ENCODE data around the gene DMD.

Gene DMD

GRCh38 chrX:31178064-31178768 is 2033.1 kb downstream of the DMD start:
- no peak for DNase-seq (ENCODE audit: low spot score)

GRCh38 chrX:31170792-31171191 is 2040.6 kb downstream of the DMD start:
- no peak for DNase-seq (ENCODE audit: low spot score)

- no peak for DNase-seq (ENCODE audit: low spot score)
Measured at GRCh38 chrX:31168551-31168950, 2042.8 kb downstream of the DMD start.

DNA sequence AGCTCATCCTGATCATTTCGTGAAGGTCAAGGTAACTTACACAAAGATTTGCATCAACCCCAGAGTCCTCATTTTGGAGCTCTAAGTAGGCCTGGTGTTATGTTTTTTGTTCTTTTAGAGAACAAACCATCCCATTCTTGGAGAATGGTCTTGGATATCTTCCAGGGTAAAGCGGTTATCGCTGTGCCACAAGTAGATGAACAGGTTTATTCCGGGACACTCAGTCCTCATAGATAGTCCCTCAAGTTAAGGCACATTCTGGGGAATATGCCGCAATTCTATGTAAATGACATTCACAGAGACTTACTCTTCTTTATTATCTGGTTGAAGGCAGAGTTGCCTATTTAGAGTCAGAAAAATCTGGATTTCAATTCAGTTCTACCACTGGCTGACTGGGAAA is 2044.5 kb downstream of the DMD start:
- DNase-seq (ENCODE audit: low spot score), result no peak

DNA sequence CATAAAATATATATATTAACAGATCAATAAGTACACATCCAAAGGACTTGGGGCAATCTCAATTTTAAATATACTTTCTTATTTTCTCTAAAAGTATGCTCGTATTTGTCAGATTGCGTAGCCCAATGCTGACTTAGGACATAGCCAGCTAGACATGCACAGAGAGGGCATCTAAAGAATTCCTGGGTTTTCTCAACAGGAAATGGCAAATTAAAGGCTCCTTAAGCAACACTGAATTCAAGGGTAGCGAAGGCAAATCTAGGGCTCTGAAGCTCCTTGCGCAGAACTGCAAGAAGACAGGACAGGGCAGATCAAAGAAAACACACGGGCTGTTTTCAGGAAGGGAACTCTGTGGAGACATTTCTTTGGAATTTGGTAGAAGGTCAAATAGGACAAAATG is 2044.9 kb downstream of the DMD start:
- no peak for DNase-seq (ENCODE audit: low spot score)

DNA sequence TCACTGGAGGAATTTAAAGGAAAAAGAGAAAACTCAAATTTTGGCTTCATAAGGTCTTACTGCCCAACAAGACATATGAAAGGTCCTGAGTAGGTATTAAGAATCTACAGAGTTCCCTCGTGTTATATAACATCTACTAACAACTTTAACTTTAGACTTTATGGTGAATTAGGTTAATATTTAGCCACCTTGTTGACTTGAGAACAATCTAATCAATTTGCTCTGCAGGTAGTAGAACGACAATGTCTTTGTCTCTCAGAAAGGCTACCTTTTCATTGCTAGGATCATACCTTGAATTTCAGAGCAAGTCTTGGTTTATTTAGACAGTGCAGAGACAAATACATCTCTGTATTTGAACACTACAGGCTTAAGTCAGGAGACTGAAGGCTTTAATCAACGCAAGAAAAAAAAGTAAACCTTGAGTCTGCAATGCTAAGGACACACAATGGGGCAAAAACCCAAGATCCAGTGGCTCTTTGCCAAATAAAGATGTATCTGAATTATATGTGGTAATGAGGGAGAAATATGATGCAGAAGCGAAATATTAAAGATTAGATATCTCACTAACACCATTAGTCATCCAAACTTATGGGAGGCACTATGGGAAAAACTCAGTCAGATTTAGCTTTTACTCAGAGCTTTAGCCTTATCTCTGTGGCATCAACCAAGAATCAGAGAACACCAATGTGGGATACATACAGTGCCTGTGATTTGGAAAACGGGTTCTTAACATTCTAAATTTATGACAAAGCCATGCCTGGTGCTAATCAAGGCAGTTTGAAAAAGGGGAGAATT is 2045.9 kb downstream of the DMD start:
- DNase-seq (ENCODE audit: low spot score), result no peak

DNA sequence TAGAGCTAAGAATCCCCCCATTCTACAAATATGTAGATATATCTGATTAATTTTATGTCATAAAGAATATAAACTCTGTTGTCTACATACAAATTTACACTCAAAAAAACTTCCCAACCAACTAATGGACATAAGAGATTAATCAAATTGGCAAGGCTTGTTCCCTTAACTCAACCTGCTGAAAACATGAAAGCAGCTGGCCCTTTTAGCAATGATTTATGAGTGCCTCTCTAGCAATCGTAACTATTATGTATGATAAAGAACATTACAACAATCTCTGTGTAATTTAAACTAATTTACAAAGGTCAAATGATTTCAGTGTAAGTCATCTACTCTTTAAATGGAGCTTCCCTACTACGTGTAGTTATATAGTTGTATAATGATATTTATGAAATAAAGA is 2056.4 kb downstream of the DMD start:
- DNase-seq (ENCODE audit: low spot score), result no peak

GRCh38 chrX:31153475-31154047 is 2057.8 kb downstream of the DMD start:
- DNase-seq (ENCODE audit: low spot score), result no peak

- DNase-seq (ENCODE audit: low spot score), result no peak
Measured at GRCh38 chrX:31147175-31147574, 2064.2 kb downstream of the DMD start.

DNA sequence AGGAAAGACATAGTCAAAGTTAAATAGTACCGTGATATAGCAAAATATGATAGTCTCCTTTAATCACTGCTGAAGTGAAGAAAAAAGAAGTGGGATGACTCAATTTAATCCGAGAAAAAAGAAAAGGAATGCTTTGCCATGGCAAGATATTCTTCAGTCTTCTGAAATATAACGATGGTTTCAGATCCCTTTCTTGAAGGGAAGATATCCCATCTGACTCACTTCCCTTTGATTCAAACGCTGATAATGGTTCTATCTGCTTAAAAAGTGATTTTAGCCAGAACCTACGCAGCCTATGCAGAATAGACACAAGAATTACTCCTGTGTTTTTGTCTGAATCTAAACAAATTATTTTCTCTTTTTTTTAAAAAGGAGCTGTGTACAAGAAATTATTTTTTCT is 2071.4 kb downstream of the DMD start:
- DNase-seq (ENCODE audit: low spot score), result no peak

DNA sequence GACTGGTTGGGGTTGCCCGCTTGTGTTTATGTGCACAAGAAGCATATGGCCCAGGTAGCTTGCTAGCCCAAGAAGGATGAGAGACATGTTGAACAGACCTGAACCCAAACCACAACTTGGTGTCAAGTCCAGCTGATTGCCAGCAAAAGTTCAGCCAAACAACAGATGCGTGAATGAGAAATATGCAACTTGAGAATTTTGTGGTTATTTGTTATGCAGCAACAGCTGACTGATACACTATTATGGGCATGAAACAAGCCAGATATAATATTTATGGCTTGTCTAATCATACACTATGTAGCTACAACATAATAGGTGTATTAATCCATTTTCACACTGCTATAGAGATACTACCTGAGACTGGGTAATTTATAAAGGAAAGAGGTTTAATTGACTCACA is 2073.2 kb downstream of the DMD start:
- no peak for DNase-seq (ENCODE audit: low spot score)

- DNase-seq (ENCODE audit: low spot score), result no peak
Measured at GRCh38 chrX:31136144-31136611, 2075.2 kb downstream of the DMD start.

DNA sequence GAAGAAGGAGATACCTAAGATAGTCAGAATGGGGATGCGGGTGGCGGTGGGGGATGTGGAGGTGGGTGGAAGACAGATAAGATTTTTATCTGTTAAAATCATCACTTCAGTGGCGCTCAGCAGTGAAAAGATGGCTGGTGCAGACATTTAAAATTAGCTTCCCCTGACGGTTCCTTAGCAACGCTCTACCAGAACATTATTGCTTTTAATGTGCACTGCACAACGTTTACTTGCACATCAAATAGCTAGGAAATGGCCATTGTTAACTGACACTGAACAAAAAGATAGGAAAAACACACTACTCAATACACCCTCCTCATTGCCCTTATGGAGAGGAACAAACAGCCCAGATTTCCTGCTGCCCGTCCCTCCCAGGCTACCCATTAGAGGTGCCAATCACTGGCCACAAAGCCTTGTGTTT is 2078.5 kb downstream of the DMD start:
- DNase-seq (ENCODE audit: low spot score), result no peak

DNA sequence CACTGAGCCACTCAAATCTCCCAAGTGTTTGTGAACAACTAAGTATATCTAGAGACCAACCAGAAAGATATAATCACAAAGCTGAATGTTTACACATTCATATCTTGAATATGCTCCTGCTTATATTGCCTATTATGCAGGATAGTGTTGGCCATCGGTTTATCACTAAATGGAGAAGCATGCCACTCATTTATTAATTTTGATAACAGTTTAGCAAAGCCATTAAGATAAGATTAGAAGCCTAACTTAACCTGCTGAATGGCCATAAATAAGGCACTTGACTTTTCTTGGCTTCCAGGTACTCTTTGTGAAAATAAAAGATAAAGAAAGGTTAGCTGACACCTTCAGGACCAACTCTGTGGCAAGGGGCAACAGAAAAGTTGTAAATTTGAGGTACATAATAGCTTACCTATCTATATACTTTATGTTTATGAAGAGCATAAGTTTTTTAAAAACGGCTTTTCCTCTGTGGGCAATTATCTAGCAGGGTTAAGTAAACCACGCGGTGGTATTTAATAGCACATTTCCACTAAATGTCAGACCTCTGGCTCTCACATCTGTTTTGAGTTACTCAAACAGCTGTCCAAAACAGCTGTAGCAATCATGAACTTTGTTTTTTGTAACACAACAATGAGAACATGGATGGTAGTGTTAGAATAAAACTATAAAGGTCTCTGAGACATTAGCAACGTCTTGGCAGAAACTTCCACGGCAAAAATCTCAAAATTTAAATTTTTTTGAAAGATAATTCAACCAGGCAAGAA is 2080.7 kb downstream of the DMD start:
- no peak for DNase-seq (ENCODE audit: low spot score)

DNA sequence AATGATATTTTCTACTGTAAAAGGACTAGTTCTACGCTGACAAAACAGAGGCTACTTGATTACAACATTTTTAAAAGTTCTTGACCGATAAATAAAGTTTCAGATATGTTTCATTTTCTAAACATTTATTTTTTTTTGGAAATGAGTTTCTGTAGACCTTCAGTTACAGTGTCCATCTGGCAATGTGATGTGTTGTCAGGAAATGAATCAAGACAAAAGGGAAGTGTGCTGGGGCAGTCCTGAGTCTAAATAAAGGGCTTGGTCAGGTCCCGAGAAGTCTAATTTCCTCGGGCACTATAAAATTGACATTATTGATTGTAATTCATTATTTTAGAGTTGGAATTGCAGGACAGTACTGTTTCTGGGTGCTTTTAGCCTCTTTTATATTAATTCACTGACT is 2082.5 kb downstream of the DMD start:
- DNase-seq (ENCODE audit: low spot score), result no peak

DNA sequence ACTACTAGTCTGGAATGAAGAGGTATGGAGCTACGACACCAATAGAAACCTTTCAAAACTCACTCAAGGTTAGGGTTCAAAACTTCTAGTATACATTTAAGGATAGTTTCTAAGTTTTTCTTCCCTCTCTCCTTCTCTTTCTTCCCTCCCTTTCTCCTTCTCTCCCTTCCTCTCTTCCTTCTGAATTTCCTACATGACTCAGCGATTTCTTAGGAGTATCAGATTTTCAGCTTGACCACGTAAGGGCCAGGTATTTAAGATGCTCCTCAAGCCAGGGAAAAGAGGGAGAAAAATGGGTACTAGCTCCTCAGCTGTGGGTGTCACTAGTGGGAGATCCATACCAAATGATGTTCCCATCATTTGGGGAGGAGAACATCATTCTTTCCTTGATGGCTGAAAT is 2083.6 kb downstream of the DMD start:
- no peak for DNase-seq (ENCODE audit: low spot score)

GRCh38 chrX:31126205-31126604 is 2085.1 kb downstream of the DMD start:
- no peak for DNase-seq (ENCODE audit: low spot score)

GRCh38 chrX:31124536-31124935 is 2086.8 kb downstream of the DMD start:
- DNase-seq (ENCODE audit: low spot score), result no peak

DNA sequence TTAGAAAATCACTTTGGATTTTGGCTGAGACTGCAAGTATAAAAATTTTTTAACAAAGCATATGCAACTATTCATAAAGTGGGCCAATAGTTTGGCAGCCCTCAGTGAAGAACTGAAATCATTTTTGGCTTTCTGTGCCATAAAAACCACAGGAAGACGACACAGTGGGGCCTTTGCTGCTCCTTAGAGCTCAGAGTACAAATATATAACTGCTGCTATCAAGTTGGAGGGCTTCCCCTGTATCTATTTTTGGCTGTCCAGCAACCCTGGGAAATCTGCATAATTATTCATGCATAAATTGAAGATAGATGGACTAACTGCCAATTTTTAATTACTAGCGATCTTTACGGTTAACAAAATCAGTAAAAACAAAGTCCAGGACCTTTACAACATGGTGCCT is 2088.0 kb downstream of the DMD start:
- no peak for DNase-seq (ENCODE audit: low spot score)

- DNase-seq (ENCODE audit: low spot score), result no peak
Measured at GRCh38 chrX:31117266-31117665, 2094.1 kb downstream of the DMD start.

DNA sequence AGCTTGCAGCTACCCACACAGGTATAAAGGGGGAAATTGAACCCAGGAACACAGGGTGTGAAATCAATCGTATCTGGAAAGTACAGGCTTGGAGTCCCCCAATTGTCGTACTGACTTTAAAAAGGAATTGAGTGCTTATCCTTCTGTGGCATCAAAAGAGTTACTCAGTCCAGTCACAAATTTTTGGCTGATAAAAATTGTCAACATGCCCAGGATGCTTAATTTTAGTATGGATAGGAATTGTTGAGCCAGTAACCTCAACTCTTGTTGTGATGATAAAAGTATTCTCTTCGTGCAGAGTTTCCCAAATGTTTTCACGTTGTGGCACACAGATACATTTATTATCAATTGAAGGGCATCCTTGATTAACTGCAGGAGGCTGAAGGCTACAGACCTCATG is 2096.0 kb downstream of the DMD start:
- DNase-seq (ENCODE audit: low spot score), result no peak

- no peak for DNase-seq (ENCODE audit: low spot score)
Measured at GRCh38 chrX:31114858-31115257, 2096.5 kb downstream of the DMD start.

All from LoVo (cell line).